OCI-LY7 (cell line): ENCODE data around the gene ANKDD1B.

Experiments
- CTCF ChIP-seq: fragments of 200-600 bp; sonication (generic); conservative IDR thresholded peaks from 2 replicates; pipeline ENCODE4 v1.5.1; 2014; ENCODE audit warnings: mild to moderate bottlenecking, antibody characterized with exemption, low read length, moderate library complexity, mixed read lengths
- EZH2phosphoT487 ChIP-seq: fragments of 200-600 bp; sonication (generic); IDR thresholded peaks from 2 replicates; pipeline ENCODE4 v1.6.1; 2018; ENCODE audit warnings: low read depth, borderline replicate concordance, mild to moderate bottlenecking, mixed run types, antibody characterized with exemption, low read length, moderate library complexity, mixed read lengths

GRCh38 chr5:75651575-75652238 lies 40.5 kb downstream of the ANKDD1B start:
- TF ChIP-seq CTCF (no peak), EZH2phosphoT487 (no peak)
